Activated CD4-positive, alpha-beta T cell treated with anti-CD3 and anti-CD28 coated beads, Interleukin-2, amount 50 U/mL, for 24 hours (primary cell): ENCODE data around the gene OR52N5.

Experiments used
- DNase-seq, 2 donors: peaks; one replicate each; pipeline ENCODE4 v3.0.0-alpha.2; 2020; ENCODE audit warnings: low read depth in 1 of 2, low spot score in 1 of 2

Gene OR52N5

GRCh38 chr11:5783255-5783654 is at the start of gene OR52N5:
OR52N5 (minus strand) TSS chr11:5783355; CDS start chr11:5778634, 4,721 bp downstream.
- DNase-seq = no peak

DNA sequence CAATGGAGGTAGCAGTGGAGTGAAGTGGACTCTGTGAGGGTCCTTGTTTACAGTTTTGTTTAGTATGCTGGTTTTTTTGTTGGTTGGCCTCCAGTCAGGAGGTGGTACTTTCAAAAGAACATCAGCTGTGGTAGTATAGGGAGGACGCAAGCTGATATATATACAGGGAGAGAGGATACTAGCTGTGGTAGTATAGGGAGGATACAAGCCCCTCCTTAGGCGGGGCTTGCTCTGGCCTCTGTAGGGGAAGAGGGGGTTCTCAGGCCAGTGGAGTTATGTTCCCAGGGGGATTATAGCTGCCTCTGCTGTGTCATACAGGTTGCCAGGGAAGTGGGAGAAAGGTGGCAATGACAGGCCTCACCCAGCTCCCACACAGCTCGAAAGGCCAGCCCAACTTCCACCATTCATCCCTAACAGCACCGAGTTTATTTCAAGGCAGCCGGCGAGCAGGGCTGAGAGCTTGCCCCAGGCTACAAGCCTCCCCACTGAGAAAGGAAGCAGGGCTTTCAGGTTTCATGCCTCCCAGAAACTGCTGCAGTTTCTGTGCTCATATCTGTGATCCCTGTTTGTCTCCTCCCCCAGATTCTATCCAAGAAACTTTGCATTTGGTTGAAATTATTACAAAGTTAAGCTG is 48.2 kb upstream of the OR52N5 start:
- no peak for DNase-seq

DNA sequence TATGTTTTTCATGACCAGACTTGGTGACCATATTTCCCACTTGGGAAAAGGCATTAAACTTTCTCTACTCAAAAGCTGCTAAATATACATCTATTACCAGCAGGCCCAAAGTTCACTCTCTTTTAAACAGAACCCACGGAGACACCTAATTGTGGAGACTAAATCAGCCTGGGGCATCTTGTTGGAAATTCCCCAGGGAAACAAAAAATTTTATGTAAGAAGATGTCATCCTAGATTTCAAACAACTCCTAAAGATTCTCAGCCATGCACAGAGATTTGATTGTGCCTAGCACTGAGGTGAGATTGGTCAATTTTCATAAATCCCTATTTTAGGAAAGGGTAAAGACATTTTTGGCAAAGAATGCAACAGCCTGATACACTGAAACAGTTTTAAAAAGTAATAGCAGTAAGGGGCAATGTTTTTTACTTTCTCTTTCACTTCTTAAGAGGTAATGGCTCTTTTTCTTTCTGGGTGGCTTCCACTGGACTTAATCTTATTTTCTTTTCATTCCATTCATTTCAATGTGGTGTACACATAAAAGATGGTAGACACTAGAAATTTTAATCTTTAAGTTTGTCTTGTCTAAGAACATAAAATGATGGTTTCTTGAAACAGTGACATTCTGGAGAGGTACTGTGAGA is 35.2 kb upstream of the OR52N5 start:
- no peak for DNase-seq

DNA sequence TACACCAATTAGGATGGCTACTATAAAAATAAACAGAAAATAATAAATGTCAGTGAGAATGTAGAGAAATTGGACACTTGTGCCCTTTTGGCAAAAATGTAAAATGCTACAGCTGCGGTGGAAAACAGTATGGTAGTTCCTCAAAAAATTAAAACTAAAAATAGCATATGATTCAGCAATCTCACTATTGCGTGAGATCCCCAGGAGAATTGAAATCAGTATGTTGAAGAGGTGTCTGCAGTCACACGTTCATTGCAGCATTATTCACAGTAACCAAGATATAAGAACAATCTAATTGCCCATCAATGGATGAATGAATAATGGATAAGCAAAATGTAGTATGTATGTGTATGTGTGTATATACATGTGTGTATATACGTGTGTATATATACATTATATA is 32.4 kb upstream of the OR52N5 start:
- DNase-seq = no peak

DNA sequence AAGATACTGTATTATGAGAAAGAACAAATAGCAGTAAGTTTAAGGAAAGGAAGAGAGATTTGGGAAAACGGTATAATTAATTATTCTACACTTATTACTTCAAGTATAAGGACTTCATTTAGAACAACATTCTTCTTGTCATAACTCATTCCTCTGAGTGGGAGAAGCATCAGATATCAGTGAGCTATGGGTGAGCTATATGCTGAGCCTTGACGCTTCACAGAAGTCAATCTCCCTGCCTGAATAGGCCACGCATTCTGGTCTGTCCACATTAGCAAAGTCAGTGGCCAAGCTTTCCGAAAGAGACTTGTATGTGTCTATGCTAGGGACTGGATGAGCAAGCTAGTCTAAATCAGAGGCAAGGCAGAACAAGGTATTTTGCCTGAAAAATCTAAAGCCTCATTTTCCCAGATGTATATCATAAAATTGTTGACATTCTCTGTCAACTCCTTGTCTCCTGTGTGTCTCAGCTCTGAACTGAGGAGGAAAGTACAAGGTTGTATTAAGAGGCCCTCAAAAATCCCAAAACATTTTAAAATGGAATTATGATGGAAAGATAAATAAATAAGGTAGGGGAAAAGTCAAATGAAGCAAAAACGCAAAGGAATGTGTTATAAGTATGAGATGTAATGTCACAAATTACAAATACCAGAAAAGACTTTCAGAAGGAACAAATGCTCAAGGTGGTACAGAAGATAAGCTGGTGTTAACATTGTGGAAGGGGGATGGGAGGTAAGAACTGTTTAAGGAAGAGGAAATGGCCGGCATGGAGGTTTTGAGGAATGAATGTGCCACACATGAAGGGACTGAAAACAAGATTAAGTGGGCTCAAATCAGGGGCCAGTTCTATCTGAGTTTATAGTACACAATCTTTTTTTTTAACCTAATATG is 27.0 kb upstream of the OR52N5 start:
- DNase-seq = no peak

DNA sequence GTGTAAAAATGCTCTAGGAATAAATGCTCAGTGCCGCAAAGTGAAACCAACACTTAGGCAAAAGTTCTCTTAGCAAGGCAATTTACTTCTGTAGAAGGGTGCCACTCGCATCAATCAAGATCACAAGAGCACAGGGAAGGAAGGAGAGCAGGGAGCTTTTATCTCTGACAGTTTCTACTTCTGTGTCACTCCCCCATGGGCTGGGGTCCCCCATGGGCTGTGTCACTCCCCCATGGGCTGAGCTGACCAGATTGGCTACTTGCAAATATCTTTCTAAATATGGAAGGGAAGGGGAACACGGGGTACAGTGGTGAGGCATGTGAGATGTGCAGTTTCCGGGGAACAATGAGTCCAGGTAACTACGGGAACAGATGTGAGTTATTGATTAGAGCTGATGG is 26.0 kb upstream of the OR52N5 start:
- no peak for DNase-seq

- DNase-seq = peak; percentile 54 to 56
Measured at GRCh38 chr11:5808500-5809121, 25.5 kb upstream of the OR52N5 start, which contains the start of gene OR52N2. OR52N2 (plus strand) TSS chr11:5808924; CDS start chr11:5820336, 11,412 bp downstream.

GRCh38 chr11:5807580-5807979 is 24.4 kb upstream of the OR52N5 start:
- DNase-seq = no peak

DNA sequence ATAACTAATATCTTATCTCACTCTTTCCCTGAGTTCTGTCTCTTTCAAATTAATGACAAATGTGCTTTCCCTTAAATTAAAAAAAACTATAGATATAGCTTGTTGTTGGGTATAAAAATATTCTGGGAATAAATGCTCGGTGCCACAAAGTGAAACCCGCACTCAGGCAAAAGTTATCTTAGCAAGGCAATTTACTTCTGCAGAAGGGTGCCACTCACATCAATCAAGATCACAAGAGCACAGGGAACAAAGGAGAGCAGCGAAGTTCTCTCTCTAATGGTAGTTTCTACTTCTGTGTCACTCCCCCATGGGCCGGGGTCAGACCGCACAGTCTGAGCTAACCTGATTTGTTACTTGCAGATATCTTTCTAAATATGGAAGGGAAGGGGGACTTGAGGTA is 20.8 kb upstream of the OR52N5 start:
- no peak for DNase-seq

DNA sequence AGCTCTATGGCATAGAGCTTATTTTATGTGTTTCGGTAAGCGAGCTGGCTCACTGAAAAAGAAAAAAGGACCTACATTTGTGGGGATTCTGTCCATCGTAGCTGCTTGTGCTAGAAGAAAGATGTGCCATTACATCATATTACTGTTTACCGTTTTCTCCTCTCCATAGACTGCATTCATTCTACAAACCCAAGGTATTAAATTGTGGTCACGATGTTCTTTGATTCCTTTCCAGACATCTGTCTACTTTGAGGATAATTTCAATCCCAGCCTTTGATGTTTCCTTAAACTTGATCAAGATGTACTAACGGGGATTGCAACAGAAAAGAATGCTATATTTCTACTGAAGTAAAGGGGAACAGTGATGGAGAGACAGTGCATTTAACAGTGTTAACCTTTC is 13.4 kb upstream of the OR52N5 start:
- DNase-seq = no peak

DNA sequence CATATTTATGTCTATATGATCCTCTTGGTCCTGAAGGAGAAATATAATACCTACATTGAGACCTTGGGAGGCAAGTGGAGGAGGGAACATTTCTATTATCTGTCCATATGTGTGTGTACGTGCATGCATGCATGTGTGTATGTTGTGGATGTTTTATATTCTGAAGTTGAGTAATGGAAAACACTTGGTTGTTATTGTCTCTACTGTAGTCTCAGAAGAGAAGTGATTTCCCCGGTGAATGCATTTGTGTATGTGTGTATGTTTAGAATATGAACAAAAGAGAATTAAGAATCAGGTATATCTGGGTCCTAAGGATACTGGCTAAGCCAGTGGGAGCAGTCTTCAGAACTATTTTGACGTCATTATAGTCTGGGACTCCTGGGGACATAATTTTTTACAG is 8.0 kb upstream of the OR52N5 start, which contains the start of gene OR52N1:
Gene OR52N1 (minus strand): TSS at position 101 of the 400 bp plus-strand sequence. CDS start 2,449 bp downstream, outside the sequence.
- no peak for DNase-seq

DNA sequence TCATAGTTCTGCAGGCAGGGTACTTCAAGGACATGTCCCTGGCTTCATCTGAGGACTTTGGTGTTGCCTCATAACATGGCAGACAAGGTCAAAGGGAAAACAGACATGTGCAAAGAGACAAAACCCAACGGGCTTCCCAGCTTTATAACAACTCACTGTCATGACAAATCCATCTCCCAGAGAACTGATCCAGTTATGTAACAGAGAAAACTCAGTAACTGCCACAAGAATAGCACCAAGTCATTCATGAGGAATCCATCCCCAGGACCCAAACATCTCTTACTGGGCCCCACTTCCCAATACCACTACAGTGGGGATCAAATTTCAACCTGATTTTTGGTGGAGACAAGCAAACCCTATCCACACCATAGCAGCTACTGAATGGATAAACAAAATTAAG is 16.1 kb downstream of the OR52N5 start:
- DNase-seq = no peak

DNA sequence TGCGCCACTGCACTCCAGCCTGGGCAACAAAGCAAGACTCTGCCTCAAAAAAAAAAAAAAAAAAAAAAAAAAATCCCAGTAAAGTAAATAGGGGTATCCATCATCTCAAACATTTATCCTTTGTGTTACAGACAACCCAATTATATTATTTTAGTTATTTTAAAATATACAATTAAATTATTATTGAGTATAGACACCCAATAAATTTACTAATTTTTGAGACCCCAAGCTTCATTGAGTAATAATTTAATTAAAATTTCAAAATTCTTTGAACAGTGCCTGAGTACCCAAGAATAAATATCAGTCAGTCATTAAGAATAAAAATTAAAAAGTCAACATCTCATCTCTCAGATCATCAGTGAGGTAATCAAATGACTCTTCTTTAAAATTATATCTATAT is 29.2 kb downstream of the OR52N5 start, which contains the start of gene OR52N4:
Gene OR52N4 (plus strand): TSS at position 301 of the 400 bp plus-strand sequence. CDS start 498 bp downstream, outside the sequence.
- no peak for DNase-seq

- DNase-seq = no peak
Measured at GRCh38 chr11:5749836-5750235, 33.3 kb downstream of the OR52N5 start.

- DNase-seq = no peak
Measured at GRCh38 chr11:5746614-5747013, 36.5 kb downstream of the OR52N5 start.

DNA sequence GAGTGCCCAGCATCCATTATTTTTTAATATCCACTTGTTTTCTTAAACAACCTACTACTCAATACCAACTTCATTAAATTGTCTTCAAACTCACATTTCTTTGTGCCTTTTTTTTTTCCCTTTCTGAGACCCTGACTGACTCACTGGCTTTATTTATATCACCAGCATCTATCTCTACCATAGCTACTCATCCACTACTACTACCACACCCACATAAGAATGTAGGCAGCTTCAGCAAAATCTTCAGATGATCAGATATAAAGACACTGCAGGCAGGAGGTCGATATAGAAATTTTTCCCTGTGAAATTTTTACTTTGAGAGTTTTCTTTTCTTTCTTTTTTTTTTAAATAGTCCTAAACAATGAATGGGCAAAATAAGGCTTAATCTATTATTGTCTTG is 44.7 kb downstream of the OR52N5 start:
- DNase-seq = no peak

GRCh38 chr11:5737670-5738392 is 45.3 kb downstream of the OR52N5 start:
- no peak for DNase-seq

- DNase-seq = no peak
Measured at GRCh38 chr11:5737091-5737490, 46.1 kb downstream of the OR52N5 start.

DNA sequence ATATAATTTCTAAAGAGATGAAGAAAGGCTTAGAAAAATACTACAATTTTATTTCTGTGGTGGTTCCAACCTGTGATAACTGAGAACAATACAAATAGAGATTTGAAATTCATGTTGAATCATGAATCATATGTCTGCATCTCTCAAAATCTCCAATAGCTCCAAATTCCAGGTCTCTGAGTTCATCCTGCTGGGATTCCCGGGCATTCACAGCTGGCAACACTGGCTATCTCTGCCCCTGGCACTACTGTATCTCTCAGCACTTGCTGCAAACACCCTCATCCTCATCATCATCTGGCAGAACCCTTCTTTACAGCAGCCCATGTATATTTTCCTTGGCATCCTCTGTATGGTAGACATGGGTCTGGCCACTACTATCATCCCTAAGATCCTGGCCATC is 46.8 kb downstream of the OR52N5 start, which contains the start of gene OR56B1:
Gene OR56B1 (plus strand): TSS at position 53 of the 400 bp plus-strand sequence. CDS start 69 bp downstream, at position 122.
- DNase-seq = no peak

GRCh38 chr11:5727691-5728090 is 55.5 kb downstream of the OR52N5 start:
- no peak for DNase-seq
